HEK293T (cell line): Measurements from ENCODE around the gene CST1.
"Not testable (repeated sequence)": the region's sequence is repeated elsewhere in the genome, so short reads cannot be mapped to it uniquely, and the experiment has no call there.

Experiments used
- CTCF ChIA-PET: fragments of 350-600 bp; formaldehyde crosslinking; extraction: SDS; loops from one replicate; lab custom pipeline; 2021; ENCODE audit warnings: antibody characterized with exemption, inconsistent platforms; lab: Yijun Ruan, JAX
- POLR2A ChIA-PET: fragments of 350-600 bp; formaldehyde crosslinking; extraction: SDS; loops from one replicate; lab custom pipeline; 2020; ENCODE audit warnings: antibody characterized with exemption, inconsistent platforms; lab: Yijun Ruan, JAX
- DNase-seq: peaks from one replicate; pipeline ENCODE4 v3.0.0; 2012; ENCODE audit warnings: mixed read lengths; ENCODE audit errors: extremely low spot score
- ARNT ChIP-seq: fragments of 450-650 bp; IDR thresholded peaks from 2 replicates; pipeline ENCODE4 v1.6.1; 2017; ENCODE audit warnings: mild to moderate bottlenecking
- BHLHE40 ChIP-seq: fragments of 450-650 bp; IDR thresholded peaks from 2 replicates; pipeline ENCODE4 v1.6.1; 2016; ENCODE audit warnings: mild to moderate bottlenecking, moderate library complexity, borderline replicate concordance
- CTBP1 ChIP-seq: fragments of 450-650 bp; IDR thresholded peaks from 2 replicates; pipeline ENCODE4 v1.6.1; 2016; ENCODE audit warnings: borderline replicate concordance
- ELF4 ChIP-seq: fragments of 450-650 bp; IDR thresholded peaks from 2 replicates; pipeline ENCODE4 v1.6.1; 2017; ENCODE audit warnings: antibody characterized with exemption
- FOXA1 ChIP-seq: fragments of 450-650 bp; IDR thresholded peaks from 2 replicates; pipeline ENCODE4 v1.6.1; 2016; ENCODE audit warnings: mild to moderate bottlenecking
- FOXK2 ChIP-seq: fragments of 450-650 bp; IDR thresholded peaks from 2 replicates; pipeline ENCODE4 v1.6.1; 2016; ENCODE audit warnings: mild to moderate bottlenecking
- FOXM1 ChIP-seq: fragments of 450-650 bp; IDR thresholded peaks from 2 replicates; pipeline ENCODE4 v1.6.1; 2017; ENCODE audit warnings: mild to moderate bottlenecking, borderline replicate concordance
- HDGF ChIP-seq: fragments of 450-650 bp; IDR thresholded peaks from 2 replicates; pipeline ENCODE4 v1.6.1; 2017; ENCODE audit warnings: antibody characterized with exemption, borderline replicate concordance
- L3MBTL2 ChIP-seq: fragments of 450-650 bp; conservative IDR thresholded peaks from 2 replicates; pipeline ENCODE4 v1.6.1; 2016; ENCODE audit warnings: mild to moderate bottlenecking
- LEF1 ChIP-seq: fragments of 450-650 bp; IDR thresholded peaks from 2 replicates; pipeline ENCODE4 v1.6.1; 2017; ENCODE audit warnings: mild to moderate bottlenecking, borderline replicate concordance
- NFRKB ChIP-seq: fragments of 450-650 bp; IDR thresholded peaks from 2 replicates; pipeline ENCODE4 v1.6.1; 2016; ENCODE audit warnings: mild to moderate bottlenecking, moderate library complexity
- SP1 ChIP-seq: fragments of 450-650 bp; IDR thresholded peaks from 2 replicates; pipeline ENCODE4 v1.6.1; 2017
- SUZ12 ChIP-seq: fragments of 450-650 bp; IDR thresholded peaks from 2 replicates; pipeline ENCODE4 v1.6.1; 2016; ENCODE audit warnings: mild to moderate bottlenecking
- TARDBP ChIP-seq: fragments of 450-650 bp; IDR thresholded peaks from 2 replicates; pipeline ENCODE4 v1.6.1; 2016
- ZNF384 ChIP-seq: fragments of 450-650 bp; IDR thresholded peaks from 2 replicates; pipeline ENCODE4 v1.6.1; 2016
- TF ChIP-seq, protein P1 (sequence below): fragments of 450-650 bp; IDR thresholded peaks from 2 replicates; pipeline ENCODE4 v1.6.1; 2016

Gene CST1

DNA sequence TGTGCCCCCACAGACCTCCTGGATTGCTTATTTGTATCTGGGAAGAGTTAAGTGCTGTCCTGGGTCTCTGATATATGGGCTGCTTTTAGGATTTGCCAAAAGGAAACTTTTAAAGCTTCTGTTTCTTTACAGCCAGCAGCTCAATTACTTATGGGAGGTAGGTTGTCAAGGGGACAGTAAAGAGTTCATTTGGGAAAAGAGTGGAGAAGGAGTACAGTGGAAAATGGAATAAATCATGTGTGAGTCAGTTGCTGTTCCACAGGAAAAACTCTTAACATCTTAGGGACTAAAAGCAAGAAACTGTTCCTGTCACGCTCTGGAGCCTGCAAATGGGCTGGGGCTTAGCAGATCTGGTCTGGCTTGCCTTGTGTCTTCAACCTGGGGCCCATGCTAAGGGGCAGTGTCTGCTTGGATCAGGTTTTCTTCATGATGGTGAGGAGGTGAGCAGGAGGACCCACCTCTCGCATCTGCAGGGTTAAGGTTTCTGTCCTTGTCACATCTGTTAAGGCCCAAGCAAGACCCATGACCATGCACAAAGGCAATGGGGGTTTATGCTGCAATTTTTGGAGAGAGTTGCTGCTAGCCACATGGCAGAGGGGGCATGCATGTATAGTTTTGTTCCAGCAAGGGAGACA is 8.7 kb upstream of the CST1 start:
- no peak for DNase-seq
- CTCF ChIA-PET = no interaction called here
- no peak for TF ChIP-seq ELF4
- no peak for TF ChIP-seq ZNF384
- TF ChIP-seq CTBP1 = no peak
- TF ChIP-seq, protein P1, sequence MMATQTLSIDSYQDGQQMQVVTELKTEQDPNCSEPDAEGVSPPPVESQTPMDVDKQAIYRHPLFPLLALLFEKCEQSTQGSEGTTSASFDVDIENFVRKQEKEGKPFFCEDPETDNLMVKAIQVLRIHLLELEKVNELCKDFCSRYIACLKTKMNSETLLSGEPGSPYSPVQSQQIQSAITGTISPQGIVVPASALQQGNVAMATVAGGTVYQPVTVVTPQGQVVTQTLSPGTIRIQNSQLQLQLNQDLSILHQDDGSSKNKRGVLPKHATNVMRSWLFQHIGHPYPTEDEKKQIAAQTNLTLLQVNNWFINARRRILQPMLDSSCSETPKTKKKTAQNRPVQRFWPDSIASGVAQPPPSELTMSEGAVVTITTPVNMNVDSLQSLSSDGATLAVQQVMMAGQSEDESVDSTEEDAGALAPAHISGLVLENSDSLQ = no peak
- no peak for TF ChIP-seq SUZ12
- no peak for TF ChIP-seq FOXM1
- TF ChIP-seq FOXA1 = no peak
- TF ChIP-seq ARNT = no peak
- POLR2A ChIA-PET = no interaction called here

DNA sequence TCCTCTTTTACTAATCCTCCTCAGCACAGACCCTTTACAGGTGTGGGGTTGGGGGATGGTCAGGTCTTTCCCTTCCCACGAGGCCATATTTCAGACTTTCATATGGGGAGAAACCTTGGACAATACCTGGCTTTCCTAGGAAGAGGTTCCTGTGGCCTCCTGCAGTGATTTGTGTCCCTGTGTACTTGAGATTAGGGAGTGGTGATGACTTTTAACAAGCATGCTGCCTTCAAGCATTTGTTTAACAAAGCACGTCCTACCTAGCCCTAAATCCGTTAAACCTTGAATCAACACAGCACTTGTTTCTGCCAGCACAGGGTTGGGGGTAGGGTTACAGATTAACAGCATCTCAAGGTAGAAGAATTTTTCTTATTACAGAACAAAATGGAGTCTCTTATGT is 6.1 kb upstream of the CST1 start:
- POLR2A ChIA-PET, DNase-seq, CTCF ChIA-PET: not testable (repeated sequence)

GRCh38 chr20:23755131-23755611 is 4.4 kb upstream of the CST1 start:
- CTCF ChIA-PET, POLR2A ChIA-PET, DNase-seq: not testable (repeated sequence)

DNA sequence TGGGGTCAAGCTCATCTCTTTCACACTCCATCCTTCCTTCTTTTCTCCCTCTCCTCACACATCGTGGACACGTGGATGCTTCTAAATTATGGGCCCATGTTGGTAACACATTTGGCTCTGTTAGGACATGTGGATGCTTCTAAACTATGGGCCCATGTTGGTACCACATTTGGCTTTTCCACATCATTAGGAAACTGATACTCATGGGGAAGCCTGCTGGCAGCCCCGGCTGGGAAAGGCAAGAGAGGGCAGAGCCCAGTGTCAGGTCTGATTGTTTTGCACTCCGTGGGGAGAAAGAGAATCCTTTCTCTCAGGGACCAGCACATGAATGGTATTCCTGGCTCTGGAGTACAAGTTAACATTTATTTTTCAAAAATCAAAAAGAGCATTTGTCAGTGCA is 4.0 kb upstream of the CST1 start:
- POLR2A ChIA-PET = no interaction called here
- no peak for TF ChIP-seq LEF1
- TF ChIP-seq TARDBP = no peak
- TF ChIP-seq ELF4 = no peak
- TF ChIP-seq L3MBTL2 = no peak
- no peak for TF ChIP-seq ARNT
- TF ChIP-seq HDGF = no peak
- TF ChIP-seq, protein P1 = no peak
- TF ChIP-seq CTBP1 = no peak
- TF ChIP-seq ZNF384 = no peak
- TF ChIP-seq FOXA1 = no peak
- no peak for TF ChIP-seq FOXK2
- no peak for TF ChIP-seq BHLHE40
- no peak for TF ChIP-seq NFRKB
- TF ChIP-seq SP1 = no peak
- TF ChIP-seq SUZ12 = no peak
- no peak for TF ChIP-seq FOXM1
- DNase-seq = no peak
- CTCF ChIA-PET = no interaction called here

DNA sequence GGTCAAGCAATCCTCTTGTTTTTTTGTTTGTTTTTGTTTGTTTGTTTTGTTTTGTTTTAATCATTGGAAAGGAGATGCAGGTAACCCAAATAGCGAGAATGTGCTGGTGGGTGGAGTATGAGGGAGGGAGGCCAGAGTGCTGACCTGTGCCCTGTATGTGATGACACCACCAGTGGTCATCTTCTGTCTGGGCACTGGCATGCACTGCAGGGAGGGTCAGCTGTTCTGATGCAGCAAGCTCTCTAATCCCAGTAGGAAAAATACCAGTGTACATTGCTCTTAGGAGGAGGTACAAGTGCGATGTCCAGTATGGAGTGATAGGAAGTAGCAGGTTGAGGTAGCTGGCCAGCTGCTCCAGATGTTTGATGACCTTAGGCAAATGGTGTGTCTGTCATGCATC is 2.9 kb upstream of the CST1 start:
- ChIA-PET POLR2A (no interaction called here), CTCF (no interaction called here)
- no peak for DNase-seq
- TF ChIP-seq HDGF = no peak
- TF ChIP-seq LEF1 = no peak
- no peak for TF ChIP-seq TARDBP
- TF ChIP-seq BHLHE40 = no peak
- no peak for TF ChIP-seq ARNT
- TF ChIP-seq NFRKB = no peak
- TF ChIP-seq FOXK2 = no peak
- no peak for TF ChIP-seq ZNF384
- TF ChIP-seq L3MBTL2 = no peak
- no peak for TF ChIP-seq SUZ12
- TF ChIP-seq SP1 = no peak
- no peak for TF ChIP-seq ELF4
- no peak for TF ChIP-seq FOXM1
- no peak for TF ChIP-seq FOXA1
- TF ChIP-seq, protein P1 = no peak
- TF ChIP-seq CTBP1 = no peak

GRCh38 chr20:23753194-23753548 is 2.4 kb upstream of the CST1 start:
- DNase-seq = no peak
- POLR2A ChIA-PET = no interaction called here
- no peak for TF ChIP-seq FOXK2
- no peak for TF ChIP-seq FOXM1
- no peak for TF ChIP-seq TARDBP
- TF ChIP-seq CTBP1 = no peak
- TF ChIP-seq BHLHE40 = no peak
- TF ChIP-seq ELF4 = no peak
- TF ChIP-seq NFRKB = no peak
- no peak for TF ChIP-seq ARNT
- TF ChIP-seq, protein P1 = no peak
- no peak for TF ChIP-seq HDGF
- TF ChIP-seq L3MBTL2 = no peak
- TF ChIP-seq ZNF384 = no peak
- TF ChIP-seq SUZ12 = no peak
- no peak for TF ChIP-seq LEF1
- TF ChIP-seq FOXA1 = no peak
- no peak for TF ChIP-seq SP1
- CTCF ChIA-PET = no interaction called here
